ENCODE measurements around the gene TBPL1. TPM values are rescaled to one million over a fixed set of nuclear protein-coding genes. Genes with fewer than 3 reads are reported as not detected.
"Not testable (repeated sequence)": the region's sequence is repeated elsewhere in the genome, so short reads cannot be mapped to it uniquely, and the experiment has no call there.

The TBPL1 gene
- total and polyA plus RNA-seq, 8 donors: 6.5 to 20.6 (median 10.1) TPM

DNA sequence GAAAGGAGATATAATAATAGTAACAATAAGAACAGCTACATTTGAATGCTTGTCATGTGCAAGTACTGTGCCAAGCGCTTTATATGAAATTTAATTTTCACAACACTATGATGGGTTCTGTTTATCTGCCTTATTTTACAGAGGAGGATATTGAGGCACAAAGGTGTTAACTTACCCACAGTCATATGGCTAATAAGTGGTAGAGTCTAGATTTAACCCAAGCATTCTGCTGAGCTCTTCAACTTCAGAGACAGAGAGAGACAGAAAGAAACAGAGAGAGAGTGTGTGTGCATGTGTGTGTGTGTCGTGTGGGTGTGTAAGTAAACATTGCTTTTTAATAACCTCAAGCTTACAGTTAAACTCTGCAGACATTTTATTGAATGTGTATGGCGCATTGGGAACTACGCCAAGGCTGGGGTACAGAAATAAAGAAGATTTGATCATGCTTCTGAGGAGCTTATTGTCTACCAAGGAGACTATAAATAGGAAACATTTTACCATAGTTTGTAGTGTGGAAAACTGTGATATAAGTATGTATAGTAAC is 12.9 kb downstream of the TBPL1 start:
- WGBS, 2 donors: 89 to 95% methylated on average over 4 of the region's 4 CpGs
- no peak for FAIRE-seq
- Histone ChIP-seq H3K27ac (no peak overlapping the region), H3K36me3 (no peaks in the 10 kb centered on the region), H3K4me1 (no peaks in the 10 kb centered on the region), H3K9me3 (no peaks in the 10 kb centered on the region), H3K4me3 (no peak overlapping the region), H3K27me3 (no peaks in the 10 kb centered on the region)
- no peak for DNase-seq
- intact Hi-C loops (cut with DNase I): no loop called here
- TF ChIP-seq, protein P1, sequence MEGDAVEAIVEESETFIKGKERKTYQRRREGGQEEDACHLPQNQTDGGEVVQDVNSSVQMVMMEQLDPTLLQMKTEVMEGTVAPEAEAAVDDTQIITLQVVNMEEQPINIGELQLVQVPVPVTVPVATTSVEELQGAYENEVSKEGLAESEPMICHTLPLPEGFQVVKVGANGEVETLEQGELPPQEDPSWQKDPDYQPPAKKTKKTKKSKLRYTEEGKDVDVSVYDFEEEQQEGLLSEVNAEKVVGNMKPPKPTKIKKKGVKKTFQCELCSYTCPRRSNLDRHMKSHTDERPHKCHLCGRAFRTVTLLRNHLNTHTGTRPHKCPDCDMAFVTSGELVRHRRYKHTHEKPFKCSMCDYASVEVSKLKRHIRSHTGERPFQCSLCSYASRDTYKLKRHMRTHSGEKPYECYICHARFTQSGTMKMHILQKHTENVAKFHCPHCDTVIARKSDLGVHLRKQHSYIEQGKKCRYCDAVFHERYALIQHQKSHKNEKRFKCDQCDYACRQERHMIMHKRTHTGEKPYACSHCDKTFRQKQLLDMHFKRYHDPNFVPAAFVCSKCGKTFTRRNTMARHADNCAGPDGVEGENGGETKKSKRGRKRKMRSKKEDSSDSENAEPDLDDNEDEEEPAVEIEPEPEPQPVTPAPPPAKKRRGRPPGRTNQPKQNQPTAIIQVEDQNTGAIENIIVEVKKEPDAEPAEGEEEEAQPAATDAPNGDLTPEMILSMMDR (IDR thresholded peaks at IDR 0.05): no peak
- no peak for ATAC-seq

DNA sequence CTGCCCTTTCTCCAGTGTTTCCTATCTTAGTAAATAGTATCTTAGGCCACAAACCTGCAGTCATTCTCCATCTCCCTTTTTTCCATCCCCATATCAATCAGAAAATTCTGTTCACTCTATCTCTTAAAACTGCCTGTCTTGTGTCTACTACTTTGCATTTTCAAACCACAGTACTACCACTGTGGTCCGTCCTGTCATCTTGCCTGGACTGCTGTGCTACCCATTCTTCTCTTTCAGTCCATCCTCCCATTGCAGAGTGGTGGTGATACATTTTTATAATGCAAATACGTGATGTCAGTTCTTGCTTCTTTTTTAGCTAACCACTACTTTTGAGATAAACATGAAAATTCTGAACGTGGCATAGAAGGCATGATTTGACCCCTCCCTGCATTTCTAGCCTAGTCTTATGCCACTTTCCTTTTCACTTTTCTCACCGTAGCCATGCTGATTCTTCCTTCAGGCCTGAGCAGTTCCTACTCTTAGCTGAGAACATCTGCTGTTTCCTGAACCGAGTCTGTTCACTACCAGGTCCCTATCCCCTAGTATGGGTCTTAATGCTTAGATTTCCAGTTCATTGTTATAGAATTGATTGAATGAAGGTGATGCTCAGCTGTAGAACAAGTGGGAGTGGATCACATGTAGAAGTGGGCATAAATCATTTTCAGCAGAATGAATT is 13.8 kb downstream of the TBPL1 start:
- Histone ChIP-seq H3K4me3 (no peak overlapping the region), H3K36me3 (no peaks in the 10 kb centered on the region), H3K9me3 (no peaks in the 10 kb centered on the region), H3K27ac (no peak overlapping the region), H3K27me3 (no peaks in the 10 kb centered on the region), H3K4me1 (no peaks in the 10 kb centered on the region)
- no peak for DNase-seq
- TF ChIP-seq, protein P1 (IDR thresholded peaks at IDR 0.05): no peak
- ATAC-seq: no peak
- no peak for FAIRE-seq
- WGBS, 2 donors: 73 to 75% methylated on average over 5 of the region's 5 CpGs
- intact Hi-C loops (cut with DNase I): no loop called here

DNA sequence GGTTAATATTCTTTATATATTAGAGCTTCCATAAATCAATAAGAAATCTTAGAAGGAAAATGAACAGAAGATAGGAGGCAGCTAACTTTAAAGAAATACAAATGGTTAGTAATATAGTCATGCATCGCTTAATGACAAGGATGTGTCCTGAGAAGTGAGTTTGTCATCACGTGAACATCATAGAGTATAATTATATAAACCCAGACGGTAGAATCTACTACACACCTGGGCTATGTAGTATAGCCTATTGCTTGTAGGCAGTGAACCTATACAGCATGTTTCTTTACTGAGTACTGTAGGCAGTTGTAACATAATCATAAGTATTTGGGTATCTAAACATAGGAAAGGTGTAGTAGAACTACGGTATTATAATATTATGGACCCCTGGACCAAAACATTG is 14.3 kb downstream of the TBPL1 start:
- intact Hi-C loops (cut with DNase I): no loop called here
- no peak for DNase-seq
- ATAC-seq: no peak
- Histone ChIP-seq H3K27ac (no peak overlapping the region), H3K4me3 (no peak overlapping the region), H3K9me3 (no peaks in the 10 kb centered on the region), H3K36me3 (no peaks in the 10 kb centered on the region), H3K27me3 (no peaks in the 10 kb centered on the region), H3K4me1 (no peaks in the 10 kb centered on the region)
- 90 to 91% methylated on average over 4 of the region's 4 CpGs for WGBS, 2 donors
- FAIRE-seq: no peak
- TF ChIP-seq, protein P1 (IDR thresholded peaks at IDR 0.05): no peak

DNA sequence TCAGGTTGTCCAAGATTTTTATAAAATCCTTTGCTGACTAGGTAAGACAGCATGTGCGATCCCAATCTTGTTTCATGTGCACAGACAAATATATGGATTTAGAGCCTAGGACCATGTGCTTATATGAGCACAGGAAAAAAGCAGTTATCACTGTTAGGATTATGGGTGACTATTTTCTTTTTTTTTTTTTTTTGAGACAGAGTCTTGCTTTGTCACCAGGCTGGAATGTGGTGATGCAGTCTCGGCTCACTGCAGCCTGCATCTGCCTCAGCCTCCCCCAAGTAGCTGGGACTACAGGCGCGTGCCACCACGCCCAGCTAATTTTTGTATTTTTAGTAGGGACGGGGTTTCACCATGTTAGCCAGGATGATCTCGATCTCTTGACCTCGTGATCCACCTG is 14.8 kb downstream of the TBPL1 start:
- H3K27ac ChIP-seq; FAIRE-seq; H3K4me3 ChIP-seq; DNase-seq; H3K4me1 ChIP-seq; H3K9me3 ChIP-seq; H3K36me3 ChIP-seq; H3K27me3 ChIP-seq; intact Hi-C loops (cut with DNase I): not testable (repeated sequence)
- peak in 2 of 4 donors; percentile 15 to 18 for ATAC-seq
- 88 to 94% methylated on average over 8 of the region's 8 CpGs for WGBS, 2 donors

DNA sequence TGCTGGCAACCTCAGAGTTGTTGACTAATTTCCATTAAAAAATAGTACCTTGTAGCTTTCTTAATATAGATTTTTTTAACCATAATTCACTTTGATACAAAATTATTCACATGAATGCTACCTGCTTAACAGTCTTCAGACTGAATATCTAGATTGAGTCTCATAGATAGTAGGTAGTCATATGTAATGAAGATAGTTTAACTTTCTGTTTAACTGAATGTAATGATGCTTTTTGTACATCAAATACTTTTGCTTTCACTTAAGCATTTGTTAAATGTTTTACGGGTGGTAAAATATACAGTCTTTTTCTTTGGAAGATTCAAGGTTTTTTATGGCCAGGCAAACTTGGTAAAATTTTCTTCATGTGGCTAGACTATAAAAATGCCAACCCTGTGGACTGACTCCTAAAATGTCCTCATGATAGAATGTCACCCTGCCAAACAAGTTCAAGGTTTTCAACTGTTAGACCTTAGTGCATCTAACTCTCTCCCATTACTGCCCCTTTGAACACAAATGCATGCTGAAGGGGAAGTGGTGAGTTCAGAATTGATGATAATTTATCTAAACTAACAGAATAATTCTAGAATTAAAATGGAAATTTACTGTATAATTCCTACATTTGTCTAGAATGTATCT is 16.4 kb downstream of the TBPL1 start:
- Histone ChIP-seq H3K9me3 (no peaks in the 10 kb centered on the region), H3K36me3 (no peaks in the 10 kb centered on the region), H3K4me1 (peaks cover 0 to 3% (median 0%) of the 10 kb centered on the region in 3 donors), H3K27ac (no peak overlapping the region), H3K27me3 (no peaks in the 10 kb centered on the region), H3K4me3 (no peak overlapping the region)
- intact Hi-C loops (cut with DNase I): no loop called here
- DNase-seq: no peak
- WGBS, 2 donors: 94 to 96% methylated on average over 1 of the region's 1 CpG
- ATAC-seq: no peak
- no peak for FAIRE-seq
- TF ChIP-seq, protein P1 (IDR thresholded peaks at IDR 0.05): no peak
